HG03108 (cell line): ENCODE data around the gene USP17L27.
"Not testable (repeated sequence)": the region's sequence is repeated elsewhere in the genome, so short reads cannot be mapped to it uniquely, and the experiment has no call there.

Experiments used
- ATAC-seq: cut with Tn5 transposase; IDR thresholded peaks from one replicate; pipeline ENCODE4 v1.9.1; 2021; ENCODE audit warnings: moderate library complexity; ENCODE audit not compliant: unreplicated experiment

The USP17L27 gene

DNA sequence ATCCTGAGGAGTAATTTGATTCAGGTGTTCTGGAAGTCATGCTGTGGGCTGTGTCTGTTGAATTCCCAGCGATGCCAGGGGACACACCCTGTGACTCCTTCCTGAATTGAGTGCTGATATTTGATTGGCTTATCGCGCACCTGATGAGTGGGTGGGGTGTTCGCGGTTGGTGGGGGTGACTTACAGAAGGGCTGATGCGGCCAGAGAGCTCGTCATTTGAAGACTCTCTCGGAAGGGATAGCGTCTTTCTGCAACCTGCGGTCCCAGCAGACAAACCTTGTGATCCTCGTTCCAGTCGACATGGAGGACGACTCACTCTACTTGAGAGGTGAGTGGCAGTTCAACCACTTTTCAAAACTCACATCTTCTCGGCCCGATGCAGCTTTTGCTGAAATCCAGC is at the start of gene USP17L27:
USP17L27 (plus strand) TSS at position 301 of the 400 bp plus-strand sequence; CDS start at position 301, 0 bp downstream.
- not testable (repeated sequence) for ATAC-seq

- ATAC-seq = not testable (repeated sequence)
Observed at GRCh38 chr4:9324191-9324590, 19.8 kb upstream of the USP17L27 start.

GRCh38 chr4:9324865-9325264 is 19.1 kb upstream of the USP17L27 start, which contains the start of gene USP17L24:
TSS of gene USP17L24 (plus strand) at chr4:9325165. CDS start at chr4:9325165, 0 bp downstream.
- not testable (repeated sequence) for ATAC-seq

DNA sequence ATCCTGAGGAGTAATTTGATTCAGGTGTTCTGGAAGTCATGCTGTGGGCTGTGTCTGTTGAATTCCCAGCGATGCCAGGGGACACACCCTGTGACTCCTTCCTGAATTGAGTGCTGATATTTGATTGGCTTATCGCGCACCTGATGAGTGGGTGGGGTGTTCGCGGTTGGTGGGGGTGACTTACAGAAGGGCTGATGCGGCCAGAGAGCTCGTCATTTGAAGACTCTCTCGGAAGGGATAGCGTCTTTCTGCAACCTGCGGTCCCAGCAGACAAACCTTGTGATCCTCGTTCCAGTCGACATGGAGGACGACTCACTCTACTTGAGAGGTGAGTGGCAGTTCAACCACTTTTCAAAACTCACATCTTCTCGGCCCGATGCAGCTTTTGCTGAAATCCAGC is 14.3 kb upstream of the USP17L27 start, which contains the start of gene USP17L25:
USP17L25 (plus strand) TSS at position 301 of the 400 bp plus-strand sequence; CDS start at position 301, 0 bp downstream.
- ATAC-seq = not testable (repeated sequence)

DNA sequence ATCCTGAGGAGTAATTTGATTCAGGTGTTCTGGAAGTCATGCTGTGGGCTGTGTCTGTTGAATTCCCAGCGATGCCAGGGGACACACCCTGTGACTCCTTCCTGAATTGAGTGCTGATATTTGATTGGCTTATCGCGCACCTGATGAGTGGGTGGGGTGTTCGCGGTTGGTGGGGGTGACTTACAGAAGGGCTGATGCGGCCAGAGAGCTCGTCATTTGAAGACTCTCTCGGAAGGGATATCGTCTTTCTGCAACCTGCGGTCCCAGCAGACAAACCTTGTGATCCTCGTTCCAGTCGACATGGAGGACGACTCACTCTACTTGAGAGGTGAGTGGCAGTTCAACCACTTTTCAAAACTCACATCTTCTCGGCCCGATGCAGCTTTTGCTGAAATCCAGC is 9.6 kb upstream of the USP17L27 start, which contains the start of gene USP17L26:
USP17L26 (plus strand) TSS at position 301 of the 400 bp plus-strand sequence; CDS start at position 301, 0 bp downstream.
- ATAC-seq = not testable (repeated sequence)

GRCh38 chr4:9339103-9339502 is 4.8 kb upstream of the USP17L27 start, which contains the start of gene USP17L5:
TSS of gene USP17L5 (plus strand) at chr4:9339403. CDS start at chr4:9339403, 0 bp downstream.
- ATAC-seq = not testable (repeated sequence)

DNA sequence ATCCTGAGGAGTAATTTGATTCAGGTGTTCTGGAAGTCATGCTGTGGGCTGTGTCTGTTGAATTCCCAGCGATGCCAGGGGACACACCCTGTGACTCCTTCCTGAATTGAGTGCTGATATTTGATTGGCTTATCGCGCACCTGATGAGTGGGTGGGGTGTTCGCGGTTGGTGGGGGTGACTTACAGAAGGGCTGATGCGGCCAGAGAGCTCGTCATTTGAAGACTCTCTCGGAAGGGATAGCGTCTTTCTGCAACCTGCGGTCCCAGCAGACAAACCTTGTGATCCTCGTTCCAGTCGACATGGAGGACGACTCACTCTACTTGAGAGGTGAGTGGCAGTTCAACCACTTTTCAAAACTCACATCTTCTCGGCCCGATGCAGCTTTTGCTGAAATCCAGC is 4.6 kb downstream of the USP17L27 start, which contains the start of gene USP17L28:
USP17L28 (plus strand) TSS at position 301 of the 400 bp plus-strand sequence; CDS start at position 301, 0 bp downstream.
- ATAC-seq = not testable (repeated sequence)

DNA sequence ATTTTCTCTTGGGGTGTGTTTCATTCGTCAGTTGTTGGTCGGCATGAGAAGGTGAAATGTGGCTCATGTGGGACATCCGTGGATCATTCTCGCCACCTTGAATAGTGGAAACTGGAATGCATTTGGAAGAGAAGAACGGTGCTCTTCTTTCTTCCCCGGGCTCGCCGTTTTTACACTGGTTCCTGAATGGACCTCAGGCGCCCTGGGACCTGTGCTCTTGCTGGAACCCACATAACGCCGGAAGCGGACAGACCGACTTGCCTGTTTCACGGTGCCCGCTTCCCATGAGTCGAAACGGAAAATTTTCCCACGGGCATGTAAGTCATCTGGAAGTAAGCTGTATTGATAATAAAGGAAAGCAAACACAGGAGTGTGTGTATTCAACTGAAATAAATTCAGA is 6.9 kb downstream of the USP17L27 start:
- ATAC-seq = not testable (repeated sequence)

DNA sequence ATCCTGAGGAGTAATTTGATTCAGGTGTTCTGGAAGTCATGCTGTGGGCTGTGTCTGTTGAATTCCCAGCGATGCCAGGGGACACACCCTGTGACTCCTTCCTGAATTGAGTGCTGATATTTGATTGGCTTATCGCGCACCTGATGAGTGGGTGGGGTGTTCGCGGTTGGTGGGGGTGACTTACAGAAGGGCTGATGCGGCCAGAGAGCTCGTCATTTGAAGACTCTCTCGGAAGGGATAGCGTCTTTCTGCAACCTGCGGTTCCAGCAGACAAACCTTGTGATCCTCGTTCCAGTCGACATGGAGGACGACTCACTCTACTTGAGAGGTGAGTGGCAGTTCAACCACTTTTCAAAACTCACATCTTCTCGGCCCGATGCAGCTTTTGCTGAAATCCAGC is 9.4 kb downstream of the USP17L27 start, which contains the start of gene USP17L29:
USP17L29 (plus strand) TSS at position 301 of the 400 bp plus-strand sequence; CDS start at position 301, 0 bp downstream.
- ATAC-seq = not testable (repeated sequence)

DNA sequence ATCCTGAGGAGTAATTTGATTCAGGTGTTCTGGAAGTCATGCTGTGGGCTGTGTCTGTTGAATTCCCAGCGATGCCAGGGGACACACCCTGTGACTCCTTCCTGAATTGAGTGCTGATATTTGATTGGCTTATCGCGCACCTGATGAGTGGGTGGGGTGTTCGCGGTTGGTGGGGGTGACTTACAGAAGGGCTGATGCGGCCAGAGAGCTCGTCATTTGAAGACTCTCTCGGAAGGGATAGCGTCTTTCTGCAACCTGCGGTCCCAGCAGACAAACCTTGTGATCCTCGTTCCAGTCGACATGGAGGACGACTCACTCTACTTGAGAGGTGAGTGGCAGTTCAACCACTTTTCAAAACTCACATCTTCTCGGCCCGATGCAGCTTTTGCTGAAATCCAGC is 18.9 kb downstream of the USP17L27 start, which contains the start of gene USP17L30:
USP17L30 (plus strand) TSS at position 301 of the 400 bp plus-strand sequence; CDS start at position 301, 0 bp downstream.
- ATAC-seq = not testable (repeated sequence)

- not testable (repeated sequence) for ATAC-seq
Observed at GRCh38 chr4:9379881-9380280, 35.9 kb downstream of the USP17L27 start.

DNA sequence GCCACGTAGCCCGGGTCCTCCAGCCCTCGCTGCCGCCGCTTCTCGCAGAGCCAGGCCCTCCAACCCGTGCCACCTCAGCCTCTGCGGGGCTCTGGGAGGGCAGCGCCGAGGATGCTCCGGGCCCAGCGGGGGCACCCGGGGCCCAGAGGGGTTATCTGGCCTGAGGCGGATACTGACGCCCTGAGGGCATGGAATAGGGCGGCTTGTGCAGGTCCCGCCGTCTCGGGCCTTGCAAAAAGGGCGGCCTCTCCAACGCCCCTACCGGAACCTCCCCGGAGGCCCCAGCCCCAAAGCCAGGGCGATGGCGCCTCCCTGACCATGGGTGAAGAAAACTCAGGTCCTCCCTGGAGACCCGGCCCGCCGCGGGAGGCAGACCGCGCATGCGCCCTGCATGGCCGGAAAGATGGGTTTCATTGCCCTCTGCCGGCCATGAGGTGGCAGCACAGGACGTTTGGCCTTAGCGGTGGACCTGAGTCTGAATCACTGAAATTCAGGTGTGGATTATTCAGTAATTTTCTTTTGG is 37.1 kb downstream of the USP17L27 start:
- not testable (repeated sequence) for ATAC-seq

DNA sequence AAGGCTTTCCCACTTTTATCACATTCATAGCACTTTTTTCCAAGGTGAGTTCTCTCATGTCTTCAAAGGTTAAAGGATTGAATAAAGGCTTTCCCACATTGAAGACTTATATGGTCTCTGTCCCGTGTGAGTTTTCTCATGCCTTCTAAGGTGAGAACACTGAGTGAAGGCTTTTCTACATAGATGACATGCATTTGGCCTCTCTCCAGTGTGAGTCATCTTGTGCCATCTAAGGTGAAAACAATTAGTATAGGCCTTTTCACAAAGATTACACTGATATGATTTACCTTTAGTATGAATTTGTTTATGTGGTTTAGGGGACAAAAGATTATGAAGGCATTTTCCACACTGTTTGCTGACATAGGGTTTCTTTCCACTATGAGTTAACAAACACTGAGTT is 40.2 kb downstream of the USP17L27 start:
- no peak for ATAC-seq

GRCh38 chr4:9389001-9389400 is 45.1 kb downstream of the USP17L27 start:
- not testable (repeated sequence) for ATAC-seq
